Mammary epithelial cell (primary cell): ENCODE measurements around the gene SBNO2.
"Not testable (repeated sequence)": the region's sequence is repeated elsewhere in the genome, so short reads cannot be mapped to it uniquely, and the experiment has no call there.

Source experiments
- EZH2 ChIP-seq: IDR thresholded peaks from 2 replicates; pipeline ENCODE4 v1.6.1; 2012; ENCODE audit warnings: low read length, inconsistent platforms, borderline replicate concordance
- TF ChIP-seq, protein P1 (sequence below), 2 donors: IDR thresholded peaks in 1 of 2; conservative IDR thresholded peaks in 1 of 2; 2 replicates each; pipeline ENCODE4 v1.5.1; 2011 to 2012; ENCODE audit warnings: inconsistent platforms in 2 of 2, low read length in 2 of 2, mild to moderate bottlenecking in 2 of 2, control low read depth in 1 of 2, low read depth in 1 of 2; ENCODE audit not compliant: insufficient read depth in 1 of 2; ENCODE audit errors: extremely low read depth in 1 of 2

DNA sequence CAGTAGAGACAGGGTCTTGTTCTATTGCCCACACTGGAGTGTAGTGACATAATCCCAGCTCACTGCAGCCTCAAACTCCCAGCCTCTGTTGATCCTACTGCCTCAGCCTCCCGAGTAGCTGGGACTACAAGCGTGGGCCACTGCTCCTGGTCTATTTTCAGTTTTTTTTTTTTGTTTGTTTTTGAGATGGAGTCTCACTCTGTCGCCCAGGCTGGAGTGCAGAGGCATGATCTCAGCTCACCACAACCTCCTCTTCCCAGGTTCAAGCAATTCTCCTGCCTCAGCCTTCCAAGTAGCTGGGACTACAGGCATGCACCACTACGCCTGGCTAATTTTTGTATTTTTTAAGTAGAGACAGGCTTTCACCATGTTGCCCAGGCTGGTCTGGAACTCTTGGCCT lies 26.5 kb upstream of the SBNO2 start:
- TF ChIP-seq, protein P1, sequence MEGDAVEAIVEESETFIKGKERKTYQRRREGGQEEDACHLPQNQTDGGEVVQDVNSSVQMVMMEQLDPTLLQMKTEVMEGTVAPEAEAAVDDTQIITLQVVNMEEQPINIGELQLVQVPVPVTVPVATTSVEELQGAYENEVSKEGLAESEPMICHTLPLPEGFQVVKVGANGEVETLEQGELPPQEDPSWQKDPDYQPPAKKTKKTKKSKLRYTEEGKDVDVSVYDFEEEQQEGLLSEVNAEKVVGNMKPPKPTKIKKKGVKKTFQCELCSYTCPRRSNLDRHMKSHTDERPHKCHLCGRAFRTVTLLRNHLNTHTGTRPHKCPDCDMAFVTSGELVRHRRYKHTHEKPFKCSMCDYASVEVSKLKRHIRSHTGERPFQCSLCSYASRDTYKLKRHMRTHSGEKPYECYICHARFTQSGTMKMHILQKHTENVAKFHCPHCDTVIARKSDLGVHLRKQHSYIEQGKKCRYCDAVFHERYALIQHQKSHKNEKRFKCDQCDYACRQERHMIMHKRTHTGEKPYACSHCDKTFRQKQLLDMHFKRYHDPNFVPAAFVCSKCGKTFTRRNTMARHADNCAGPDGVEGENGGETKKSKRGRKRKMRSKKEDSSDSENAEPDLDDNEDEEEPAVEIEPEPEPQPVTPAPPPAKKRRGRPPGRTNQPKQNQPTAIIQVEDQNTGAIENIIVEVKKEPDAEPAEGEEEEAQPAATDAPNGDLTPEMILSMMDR (conservative IDR thresholded peaks at IDR 0.05 in 1 of 2, IDR thresholded peaks at IDR 0.05 in 1 of 2; ENCODE audit: extremely low read depth in 1 of 2, insufficient read depth in 1 of 2, low read depth in 1 of 2, low read length in 2 of 2): not testable (repeated sequence)
- TF ChIP-seq EZH2: not testable (repeated sequence)
